Epithelial cell of esophagus (primary cell): ENCODE results near the gene ST6GALNAC2.
"Not testable (repeated sequence)": the region's sequence is repeated elsewhere in the genome, so short reads cannot be mapped to it uniquely, and the experiment has no call there.

ENCODE experiments used
- DNase-seq: peaks from one replicate; pipeline ENCODE4 v3.0.0; 2010; ENCODE audit warnings: low read depth
- H3K4me3 ChIP-seq: 2 replicates; pipeline ENCODE4 v1.5.1; 2011; ENCODE audit warnings: mild to moderate bottlenecking, low read length, control low read depth
- CTCF ChIP-seq: IDR thresholded peaks from 2 replicates; pipeline ENCODE4 v1.5.1; 2011; ENCODE audit warnings: low read depth, mild to moderate bottlenecking, low read length, control low read depth, inconsistent platforms; ENCODE audit not compliant: insufficient read depth; ENCODE audit errors: missing control alignments

Gene ST6GALNAC2

GRCh38 chr17:76523084-76524037 is 62.3 kb downstream of the ST6GALNAC2 start:
- peak; percentile 98 for TF ChIP-seq CTCF
- H3K4me3 ChIP-seq, result no peak overlapping the region
- peak; percentile 70 for DNase-seq

- DNase-seq, H3K4me3 ChIP-seq: not testable (repeated sequence)
These were observed 64.0 kb downstream of the ST6GALNAC2 start for GRCh38 chr17:76521683-76522082.

- DNase-seq, result no peak
- TF ChIP-seq CTCF, result no peak
- no peak overlapping the region for H3K4me3 ChIP-seq
These were observed 64.4 kb downstream of the ST6GALNAC2 start for GRCh38 chr17:76521262-76521661.

- no peak for TF ChIP-seq CTCF
- DNase-seq, result no peak
- no peak overlapping the region for H3K4me3 ChIP-seq
These were observed 66.4 kb downstream of the ST6GALNAC2 start for GRCh38 chr17:76519048-76519966.

- TF ChIP-seq CTCF, result no peak
- no peak overlapping the region for H3K4me3 ChIP-seq
- DNase-seq, result no peak
These were observed 68.0 kb downstream of the ST6GALNAC2 start for GRCh38 chr17:76517638-76518038.
